ENCODE results near the gene TAP1.

TAP1 gene

GRCh38 chr6:32849126-32849525 lies 4.4 kb downstream of the TAP1 start:
- TF ChIP-seq, protein P1, sequence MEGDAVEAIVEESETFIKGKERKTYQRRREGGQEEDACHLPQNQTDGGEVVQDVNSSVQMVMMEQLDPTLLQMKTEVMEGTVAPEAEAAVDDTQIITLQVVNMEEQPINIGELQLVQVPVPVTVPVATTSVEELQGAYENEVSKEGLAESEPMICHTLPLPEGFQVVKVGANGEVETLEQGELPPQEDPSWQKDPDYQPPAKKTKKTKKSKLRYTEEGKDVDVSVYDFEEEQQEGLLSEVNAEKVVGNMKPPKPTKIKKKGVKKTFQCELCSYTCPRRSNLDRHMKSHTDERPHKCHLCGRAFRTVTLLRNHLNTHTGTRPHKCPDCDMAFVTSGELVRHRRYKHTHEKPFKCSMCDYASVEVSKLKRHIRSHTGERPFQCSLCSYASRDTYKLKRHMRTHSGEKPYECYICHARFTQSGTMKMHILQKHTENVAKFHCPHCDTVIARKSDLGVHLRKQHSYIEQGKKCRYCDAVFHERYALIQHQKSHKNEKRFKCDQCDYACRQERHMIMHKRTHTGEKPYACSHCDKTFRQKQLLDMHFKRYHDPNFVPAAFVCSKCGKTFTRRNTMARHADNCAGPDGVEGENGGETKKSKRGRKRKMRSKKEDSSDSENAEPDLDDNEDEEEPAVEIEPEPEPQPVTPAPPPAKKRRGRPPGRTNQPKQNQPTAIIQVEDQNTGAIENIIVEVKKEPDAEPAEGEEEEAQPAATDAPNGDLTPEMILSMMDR (IDR thresholded peaks at IDR 0.05; ENCODE audit: low read depth, low read length): no peak
- no peak for DNase-seq (ENCODE audit: extremely low read depth, low read depth)

DNA sequence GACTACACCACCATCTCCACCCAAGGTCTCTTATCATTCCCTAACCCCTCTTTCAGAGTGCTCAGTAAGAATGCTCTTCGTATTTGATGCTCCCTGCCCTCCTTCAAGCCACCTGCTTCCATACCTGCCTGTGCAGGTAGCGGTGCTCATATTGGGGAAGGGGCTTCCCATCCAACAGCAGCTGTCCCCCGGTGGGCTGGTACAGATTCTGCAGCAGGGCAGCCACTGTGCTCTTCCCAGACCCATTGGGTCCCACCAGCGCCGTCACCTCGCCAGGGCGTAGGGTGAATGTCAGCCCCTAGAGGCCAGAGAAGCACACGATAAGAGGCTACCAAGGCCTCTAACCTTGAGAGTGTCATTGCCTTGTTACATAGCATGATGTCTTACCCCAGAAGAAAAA lies 5.7 kb downstream of the TAP1 start:
- no peak for DNase-seq (ENCODE audit: extremely low read depth, low read depth)
- TF ChIP-seq, protein P1 (IDR thresholded peaks at IDR 0.05; ENCODE audit: low read depth, low read length): no peak

GRCh38 chr6:32847004-32847403 lies 6.5 kb downstream of the TAP1 start:
- TF ChIP-seq, protein P1 (IDR thresholded peaks at IDR 0.05; ENCODE audit: low read depth, low read length): no peak
- no peak for DNase-seq (ENCODE audit: extremely low read depth, low read depth)

DNA sequence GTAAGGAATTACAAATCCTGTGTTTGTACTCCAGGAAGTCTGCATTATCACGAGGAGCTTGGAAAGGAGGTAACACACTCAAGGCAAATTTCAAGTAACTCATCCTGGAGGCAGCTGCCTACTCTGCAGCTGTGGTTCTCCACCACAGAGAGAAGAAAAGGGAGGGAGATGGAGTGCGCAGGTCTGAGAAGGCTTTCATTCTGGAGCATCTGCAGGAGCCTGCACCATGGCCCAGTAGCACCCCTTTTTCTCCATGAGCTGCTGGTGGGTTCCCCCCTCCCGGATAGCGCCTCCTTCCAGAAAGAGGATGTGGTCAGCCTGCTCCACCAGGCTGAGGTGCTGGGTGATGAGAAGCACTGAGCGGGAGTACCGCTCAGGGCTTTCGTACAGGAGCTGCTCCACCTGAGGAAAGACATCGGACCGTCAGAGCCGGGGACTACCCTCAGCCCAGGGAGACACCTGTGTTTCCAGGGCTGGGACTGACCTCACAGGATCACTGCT lies 8.1 kb downstream of the TAP1 start:
- no peak for DNase-seq (ENCODE audit: extremely low read depth, low read depth)
- TF ChIP-seq, protein P1 (IDR thresholded peaks at IDR 0.05; ENCODE audit: low read depth, low read length): no peak

DNA sequence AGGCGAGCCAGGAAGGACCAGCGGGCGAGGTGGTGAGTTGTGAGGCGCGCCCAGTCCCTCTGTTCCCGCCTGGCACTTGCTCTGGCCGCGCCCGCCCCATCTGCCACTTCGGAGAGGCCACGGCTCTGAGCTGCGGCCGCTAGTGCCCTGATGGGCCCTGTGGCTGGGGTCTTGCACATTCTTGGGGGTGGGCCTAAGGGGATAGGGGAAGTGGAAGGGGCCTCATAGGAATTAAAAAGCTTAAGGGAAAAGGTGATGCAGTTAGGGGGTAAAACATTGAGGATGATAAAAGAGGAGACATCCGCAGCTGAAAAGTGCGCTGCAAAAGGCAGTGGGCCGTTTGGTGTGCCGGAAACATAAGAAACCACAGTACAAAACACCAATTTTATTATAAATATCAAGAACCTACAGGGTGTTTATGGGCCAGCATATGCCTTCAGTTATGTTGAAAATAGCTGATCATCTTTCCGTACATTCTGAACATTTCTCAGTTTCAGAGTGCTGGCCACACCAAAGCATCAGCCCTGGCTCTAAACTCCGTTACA lies 8.6 kb downstream of the TAP1 start:
- no peak for DNase-seq (ENCODE audit: extremely low read depth, low read depth)
- TF ChIP-seq, protein P1 (IDR thresholded peaks at IDR 0.05; ENCODE audit: low read depth, low read length): no peak

GRCh38 chr6:32843979-32844838 lies 9.3 kb downstream of the TAP1 start, which contains the start of gene PSMB8:
Gene PSMB8 (minus strand): TSS chr6:32844047. CDS start chr6:32843996, 51 bp downstream.
- TF ChIP-seq, protein P1 (IDR thresholded peaks at IDR 0.05; ENCODE audit: low read depth, low read length): peak; percentile 25
- DNase-seq (ENCODE audit: extremely low read depth, low read depth): peak; percentile 79

All from AG09319 (cell line).